HepG2 (cell line): ENCODE results near the gene PLXNB2. TPM values are rescaled to one million over a fixed set of nuclear protein-coding genes. Genes with fewer than 3 reads are reported as not detected.

ENCODE experiments used
- ATAC-seq: fragments of 200-7000 bp; cut with Tn5 transposase; 3 replicates; pipeline ENCODE4 v1.9.1; 2020; ENCODE audit warnings: mild to moderate bottlenecking, moderate library complexity
- BruUV-seq: library from RNA; stranded (reverse); fragments of 400-500 nt; replicated peaks from 2 replicates; lab custom pipeline; 2021; lab: Mats Ljungman, UMichigan
- CTCF ChIA-PET: fragments of 300-600 bp; formaldehyde crosslinking; extraction: SDS; loops from one replicate; lab custom pipeline; 2021; ENCODE audit warnings: low total read pairs, inconsistent platforms, low intra/inter-chr PET ratio; lab: Yijun Ruan, JAX
- POLR2A ChIA-PET: fragments of 350-600 bp; sonication (Branson Sonifier 250); formaldehyde crosslinking; loops from one replicate; lab custom pipeline; 2020; ENCODE audit warnings: antibody characterized with exemption, inconsistent platforms; lab: Yijun Ruan, JAX
- DNase-seq: peaks from one replicate; pipeline ENCODE4 v3.0.0-alpha.2; 2015; ENCODE audit warnings: low spot score
- FAIRE-seq: peaks from 3 replicates; lab custom pipeline; 2011; peaks lifted over from hg19 to GRCh38; lab: Jason Lieb, UNC
- H2AFZ ChIP-seq: one replicate; pipeline ENCODE4 v1.6.1; 2011; ENCODE audit warnings: low read length, inconsistent platforms
- H3K27ac ChIP-seq: fragments of 300-600 bp; 3 replicates; pipeline ENCODE4 v1.8.0; 2011; ENCODE audit warnings: mixed run types, mild to moderate bottlenecking, mixed read lengths, low read length, inconsistent platforms; ENCODE audit not compliant: insufficient read depth; ENCODE audit errors: extremely low read length
- H3K27me3 ChIP-seq, 2 experiments: fragments of 200-600 bp in 1 of 2; 2 replicates in 1 of 2; 3 replicates in 1 of 2; pipeline versions ENCODE4 v1.6.0 to v1.8.0; 2011; ENCODE audit warnings: low read length in 2 of 2, mild to moderate bottlenecking in 2 of 2, moderate library complexity in 2 of 2, inconsistent platforms in 1 of 2; ENCODE audit not compliant: insufficient read depth in 2 of 2, control insufficient read depth in 1 of 2
- H3K36me3 ChIP-seq, 2 experiments: fragments of 200-600 bp in 1 of 2; replicated peaks in 1 of 2; 2 replicates in 1 of 2; 3 replicates in 1 of 2; pipeline versions ENCODE4 v1.5.1 to v1.8.0; 2011; ENCODE audit warnings: low read length in 2 of 2, inconsistent platforms in 1 of 2; ENCODE audit not compliant: insufficient read depth in 2 of 2, control insufficient read depth in 1 of 2
- H3K4me1 ChIP-seq: 2 replicates; pipeline ENCODE4 v1.5.1; 2012; ENCODE audit warnings: low read length, inconsistent platforms; ENCODE audit not compliant: insufficient read depth
- H3K4me2 ChIP-seq: 2 replicates; pipeline ENCODE4 v1.6.0; 2011; ENCODE audit warnings: low read depth, low read length, inconsistent platforms
- H3K4me3 ChIP-seq, 3 experiments: fragments of 200-600 bp in 1 of 3; sonication (generic), shearing (Covaris generic) in 1 of 3; replicated peaks in 1 of 3; 2 replicates each; pipeline ENCODE4 v1.5.1; 2011 to 2016; ENCODE audit warnings: low read length in 3 of 3, inconsistent platforms in 2 of 3, low read depth in 2 of 3, mild to moderate bottlenecking in 2 of 3, control low read depth in 1 of 3, mixed read lengths in 1 of 3; ENCODE audit not compliant: insufficient read depth in 1 of 3
- H3K79me2 ChIP-seq: one replicate; pipeline ENCODE4 v1.6.1; 2011; ENCODE audit warnings: low read length, inconsistent platforms; ENCODE audit not compliant: insufficient read depth
- H3K9ac ChIP-seq: 2 replicates; pipeline ENCODE4 v1.6.0; 2011; ENCODE audit warnings: mild to moderate bottlenecking, low read depth, low read length, inconsistent platforms; ENCODE audit not compliant: insufficient read depth
- H3K9me3 ChIP-seq: 2 replicates; pipeline ENCODE4 v1.5.1; 2012; ENCODE audit warnings: mild to moderate bottlenecking, low read length
- H4K20me1 ChIP-seq: 2 replicates; pipeline ENCODE4 v1.6.0; 2011; ENCODE audit warnings: inconsistent platforms, mild to moderate bottlenecking, low read length, moderate library complexity; ENCODE audit not compliant: insufficient read depth
- CEBPB ChIP-seq: IDR thresholded peaks from 2 replicates; pipeline ENCODE4 v1.6.1; 2011; ENCODE audit warnings: low read depth, low read length, improper control_type of control experiment, borderline replicate concordance
- CREBL2 ChIP-seq: sonication (generic); formaldehyde crosslinking; IDR thresholded peaks from 2 replicates; pipeline ENCODE4 v1.8.1; 2023; ENCODE audit warnings: missing genetic modification reagents, mild to moderate bottlenecking, borderline replicate concordance
- FOSL2 ChIP-seq: sonication (generic); formaldehyde crosslinking; IDR thresholded peaks from 2 replicates; pipeline ENCODE4 v1.4.0; 2020; ENCODE audit warnings: missing genetic modification reagents
- HOXA3 ChIP-seq: sonication (generic); formaldehyde crosslinking; IDR thresholded peaks from 2 replicates; pipeline ENCODE4 v1.5.0; 2020; ENCODE audit warnings: missing genetic modification reagents
- IRF9 ChIP-seq: sonication (generic); formaldehyde crosslinking; IDR thresholded peaks from 2 replicates; pipeline ENCODE4 v1.8.0; 2022; ENCODE audit warnings: missing genetic modification reagents, mild to moderate bottlenecking, borderline replicate concordance
- KLF12 ChIP-seq: sonication (generic); formaldehyde crosslinking; IDR thresholded peaks from 2 replicates; pipeline ENCODE4 v1.4.0; 2020; ENCODE audit warnings: missing genetic modification reagents, borderline replicate concordance
- TMF1 ChIP-seq: sonication (generic); formaldehyde crosslinking; IDR thresholded peaks from 2 replicates; pipeline ENCODE4 v1.8.1; 2022; ENCODE audit warnings: low read depth, missing genetic modification reagents
- U2AF2 ChIP-seq: fragments of 200-400 bp; formaldehyde crosslinking; IDR thresholded peaks from 2 replicates; pipeline ENCODE4 v1.6.1; 2017; ENCODE audit warnings: low read depth, mild to moderate bottlenecking, low read length
- ZBED4 ChIP-seq: sonication (generic); formaldehyde crosslinking; IDR thresholded peaks from 2 replicates; pipeline ENCODE4 v1.4.0; 2020; ENCODE audit warnings: missing genetic modification reagents, borderline replicate concordance
- ZBTB26 ChIP-seq: IDR thresholded peaks from 2 replicates; pipeline ENCODE4 v1.6.1; 2016; ENCODE audit warnings: missing compliant biosample characterization, missing genetic modification reagents, borderline replicate concordance
- ZMYM2 ChIP-seq: sonication (generic); formaldehyde crosslinking; IDR thresholded peaks from 2 replicates; pipeline ENCODE4 v1.8.0; 2022; ENCODE audit warnings: mild to moderate bottlenecking, missing genetic modification reagents
- WGBS: methylation state at CpG from one replicate; pipeline ENCODE4 v1.1.6; 2017; ENCODE audit warnings: low lambda C conversion rate; 5-methylcytosine and 5-hydroxymethylcytosine counted together
- in situ Hi-C: cut with HindIII; loops from 2 replicates; pipeline ENCODE4 v1.10.0; 2017; ENCODE audit warnings: low pct_unique_long_range_greater_than_20kb; ENCODE audit not compliant: extremely low pct_ligation_motif_present
- intact Hi-C: fragments of 100-400 bp; cut with micrococcal nuclease; formaldehyde crosslinking; loops from one replicate; pipeline ENCODE4 v1.10.0; 2022; ENCODE audit not compliant: unreplicated experiment
- polyA plus RNA-seq, 8 experiments: library from polyadenylated mRNA; depleted of rRNA in 3 of 8; stranded (reverse) in 7 of 8; unstranded in 1 of 8; fragments of >200 nt; fragmentation: Illumina TruSeq in 4 of 8; extraction: Trizol in 4 of 8; gene quantifications; 2 replicates each; pipeline versions ENCODE4 v1.2.1 to v1.2.3, GENCODE V29; 2011 to 2016; ENCODE audit warnings: low read depth in 4 of 8, missing spikeins in 1 of 8, mixed read lengths in 1 of 8; ENCODE audit not compliant: insufficient read depth in 1 of 8
- total RNA-seq, 5 experiments: library from RNA; depleted of rRNA; stranded (reverse); fragments of >200 nt; fragmentation: Illumina TruSeq; extraction: Trizol; gene quantifications; 2 replicates each; pipeline ENCODE4 v1.2.3, GENCODE V29; 2016; ENCODE audit warnings: low read depth in 1 of 5
- TF ChIP-seq, protein P1 (sequence below): sonication (generic); formaldehyde crosslinking; IDR thresholded peaks from 2 replicates; pipeline ENCODE4 v1.8.0; 2023; ENCODE audit warnings: mild to moderate bottlenecking, missing genetic modification reagents

PLXNB2 gene
- total and polyA plus RNA-seq, 2 of the 13 experiments (the other 11 are each of a cell fraction or from before 2014, with no cell fraction given), result 32.6 to 68.9 TPM

DNA sequence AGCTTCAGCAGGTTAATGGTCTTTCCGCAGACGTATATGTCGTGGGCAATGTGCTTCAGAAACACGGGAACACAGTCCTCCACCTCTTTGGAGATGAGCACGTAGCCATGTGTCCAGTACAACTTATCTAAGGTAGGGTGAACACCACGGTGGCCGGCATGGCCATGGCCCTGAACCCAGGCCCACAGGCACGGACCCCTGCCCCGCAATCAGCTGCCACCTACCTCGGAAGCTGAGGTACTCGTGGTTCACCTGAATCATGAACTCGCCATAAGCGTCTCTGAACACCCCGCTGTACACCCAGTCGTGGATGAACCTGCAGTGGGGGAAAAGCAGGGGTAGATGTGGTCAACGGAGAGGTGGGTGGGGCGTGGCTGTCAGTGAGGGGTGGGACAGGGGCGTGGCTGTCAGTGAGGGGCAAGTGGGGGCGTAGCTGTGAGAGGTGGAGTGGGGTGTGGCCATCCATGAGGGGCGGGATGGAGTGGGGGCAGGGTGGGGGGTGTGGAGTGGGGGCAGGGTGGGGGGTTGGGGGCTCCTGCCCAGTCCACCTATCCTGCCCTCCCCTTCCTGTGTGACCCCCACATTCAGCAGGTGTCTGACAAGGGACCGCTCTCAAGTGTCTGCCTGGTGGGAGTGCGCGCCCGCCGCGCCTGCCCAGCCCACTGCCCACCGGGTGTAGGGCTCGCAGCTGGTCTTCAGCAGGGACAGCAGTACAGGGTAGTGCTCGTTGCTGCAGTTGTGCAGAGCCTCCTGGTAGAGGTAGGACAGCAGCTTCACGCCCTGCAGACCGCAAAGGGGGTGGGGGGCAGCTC, 81.2 kb downstream of the PLXNB2 start:
- Histone ChIP-seq H3K9me3 (no peaks in the 10 kb centered on the region), H3K9ac (no peak overlapping the region), H3K27ac (no peak overlapping the region), H3K27me3 (no peaks in the 10 kb centered on the region), H3K4me3 (no peak overlapping the region), H3K79me2 (no peaks in the 10 kb centered on the region), H3K4me2 (no peak overlapping the region), H3K36me3 (peaks cover 17 to 39% of the 10 kb centered on the region in 2 experiments; a peak in 4 of 5 replicates), H4K20me1 (no peaks in the 10 kb centered on the region), H3K4me1 (peaks cover 11% of the 10 kb centered on the region), H2AFZ (no peak overlapping the region)
- DNase-seq, result no peak
- in situ Hi-C loops, result no loop called here
- intact Hi-C loops, result no loop called here
- ATAC-seq, result no peak
- CTCF ChIA-PET, result no interaction called here
- WGBS, result 97% methylated on average over 15 of the region's 31 CpGs
- no peak for TF ChIP-seq ZBTB26 (CRISPR knock-in tag)
- TF ChIP-seq ZBED4 (CRISPR knock-in tag), result no peak
- TF ChIP-seq, protein P1, sequence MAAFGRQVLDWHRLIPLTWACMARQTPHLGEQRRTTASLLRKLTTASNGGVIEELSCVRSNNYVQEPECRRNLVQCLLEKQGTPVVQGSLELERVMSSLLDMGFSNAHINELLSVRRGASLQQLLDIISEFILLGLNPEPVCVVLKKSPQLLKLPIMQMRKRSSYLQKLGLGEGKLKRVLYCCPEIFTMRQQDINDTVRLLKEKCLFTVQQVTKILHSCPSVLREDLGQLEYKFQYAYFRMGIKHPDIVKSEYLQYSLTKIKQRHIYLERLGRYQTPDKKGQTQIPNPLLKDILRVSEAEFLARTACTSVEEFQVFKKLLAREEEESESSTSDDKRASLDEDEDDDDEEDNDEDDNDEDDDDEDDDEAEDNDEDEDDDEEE, result no peak
- no peak for TF ChIP-seq CREBL2
- TF ChIP-seq KLF12 (CRISPR knock-in tag), result no peak
- no peak for TF ChIP-seq IRF9
- TF ChIP-seq ZMYM2 (CRISPR knock-in tag), result no peak
- TF ChIP-seq U2AF2, result no peak
- TF ChIP-seq HOXA3 (CRISPR knock-in tag), result no peak
- TF ChIP-seq FOSL2, result no peak
- no peak for TF ChIP-seq TMF1 (CRISPR knock-in tag)
- no peak for TF ChIP-seq CEBPB
- TF ChIP-seq, all 625 proteins: peak for 0
- BruUV-seq, result no TSS peak
- POLR2A ChIA-PET, result no interaction called here
- FAIRE-seq, result no peak
